HepG2 (cell line): ENCODE results near the gene HECTD1. TPM values are rescaled to one million over a fixed set of nuclear protein-coding genes. Genes with fewer than 3 reads are reported as not detected.

Experiments
- ATM ChIP-seq: fragments of 450-650 bp; IDR thresholded peaks from 2 replicates; pipeline ENCODE4 v1.7.1; 2017; ENCODE audit warnings: mild to moderate bottlenecking, borderline replicate concordance
- CAMTA2 ChIP-seq: sonication (generic); formaldehyde crosslinking; IDR thresholded peaks from 2 replicates; pipeline ENCODE4 v1.4.0; 2020; ENCODE audit warnings: mild to moderate bottlenecking, missing genetic modification reagents, borderline replicate concordance
- CCAR2 ChIP-seq: fragments of 200-400 bp; formaldehyde crosslinking; optimal IDR thresholded peaks from 2 replicates; pipeline ENCODE3; 2018; ENCODE audit warnings: low read depth, mild to moderate bottlenecking, low read length, moderate library complexity
- CSRNP2 ChIP-seq: sonication (generic); formaldehyde crosslinking; conservative IDR thresholded peaks from 2 replicates; pipeline ENCODE4 v1.8.0; 2022; ENCODE audit warnings: low read depth, missing genetic modification reagents
- ELF3 ChIP-seq: IDR thresholded peaks from 2 replicates; pipeline ENCODE4 v1.6.1; 2016; ENCODE audit warnings: missing genetic modification reagents, missing compliant biosample characterization
- FIP1L1 ChIP-seq: fragments of 200-400 bp; formaldehyde crosslinking; IDR thresholded peaks from 2 replicates; pipeline ENCODE4 v1.6.1; 2018; ENCODE audit warnings: low read depth, mild to moderate bottlenecking, low read length, moderate library complexity, borderline replicate concordance; ENCODE audit not compliant: insufficient read depth
- FOXM1 ChIP-seq: sonication (generic); formaldehyde crosslinking; IDR thresholded peaks from 2 replicates; pipeline ENCODE4 v1.5.0; 2020; ENCODE audit warnings: missing genetic modification reagents
- GLI4 ChIP-seq: sonication (generic); formaldehyde crosslinking; IDR thresholded peaks from 2 replicates; pipeline ENCODE4 v1.5.1; 2020; ENCODE audit warnings: missing genetic modification reagents, mild to moderate bottlenecking, moderate library complexity, borderline replicate concordance
- LCORL ChIP-seq, 2 experiments: fragments of 450-650 bp in 1 of 2; sonication (generic) in 1 of 2; formaldehyde crosslinking in 1 of 2; IDR thresholded peaks; 2 replicates each; pipeline versions ENCODE4 v1.5.0 to v1.6.1; 2017 to 2020; ENCODE audit warnings: antibody characterized with exemption in 1 of 2, missing genetic modification reagents in 1 of 2
- MEIS2 ChIP-seq: sonication (generic); formaldehyde crosslinking; IDR thresholded peaks from 2 replicates; pipeline ENCODE4 v1.9.0; 2021; ENCODE audit warnings: mild to moderate bottlenecking, missing genetic modification reagents
- PRPF4 ChIP-seq: fragments of 200-400 bp; formaldehyde crosslinking; IDR thresholded peaks from 2 replicates; pipeline ENCODE4 v1.6.1; 2016; ENCODE audit warnings: low read length, low read depth; ENCODE audit not compliant: poor library complexity, severe bottlenecking
- RBM39 ChIP-seq: fragments of 200-400 bp; formaldehyde crosslinking; IDR thresholded peaks from one replicate; pipeline ENCODE4 v1.6.1; 2018; ENCODE audit warnings: antibody characterized with exemption, mild to moderate bottlenecking, low read depth, low read length; ENCODE audit not compliant: poor library complexity, severe bottlenecking
- SETDB1 ChIP-seq: sonication (generic); formaldehyde crosslinking; IDR thresholded peaks from 2 replicates; pipeline ENCODE4 v1.5.1; 2020; ENCODE audit warnings: missing genetic modification reagents, mild to moderate bottlenecking, borderline replicate concordance
- SKI ChIP-seq: fragments of 450-650 bp; IDR thresholded peaks from one replicate; pipeline ENCODE4 v1.6.1; 2018; ENCODE audit warnings: mild to moderate bottlenecking; ENCODE audit not compliant: partially characterized antibody
- SP5 ChIP-seq: IDR thresholded peaks from 2 replicates; pipeline ENCODE4 v1.6.1; 2016; ENCODE audit warnings: low read depth, borderline replicate concordance
- SPEN ChIP-seq: sonication (generic); formaldehyde crosslinking; IDR thresholded peaks from 2 replicates; pipeline ENCODE4 v1.5.1; 2020; ENCODE audit warnings: low read depth, mild to moderate bottlenecking, missing genetic modification reagents
- TGIF2 ChIP-seq: IDR thresholded peaks from 2 replicates; pipeline ENCODE4 v1.6.1; 2016; ENCODE audit warnings: control low read depth, missing compliant biosample characterization
- THYN1 ChIP-seq: sonication (generic); formaldehyde crosslinking; IDR thresholded peaks from 2 replicates; pipeline ENCODE4 v1.8.1; 2023; ENCODE audit warnings: low read depth, mild to moderate bottlenecking, moderate library complexity, missing genetic modification reagents, borderline replicate concordance
- TRIM24 ChIP-seq: sonication (generic); formaldehyde crosslinking; IDR thresholded peaks from 2 replicates; pipeline ENCODE4 v1.8.0; 2022; ENCODE audit warnings: mild to moderate bottlenecking, missing genetic modification reagents
- ZFAT ChIP-seq: sonication (generic); formaldehyde crosslinking; conservative IDR thresholded peaks from 2 replicates; pipeline ENCODE4 v1.8.1; 2023; ENCODE audit warnings: missing genetic modification reagents, inconsistent platforms
- ZFP36L2 ChIP-seq: sonication (generic); formaldehyde crosslinking; IDR thresholded peaks from 2 replicates; pipeline ENCODE4 v1.4.0; 2020; ENCODE audit warnings: missing genetic modification reagents
- ZNF263 ChIP-seq: sonication (generic); formaldehyde crosslinking; IDR thresholded peaks from 2 replicates; pipeline ENCODE4 v1.4.0; 2020; ENCODE audit warnings: missing genetic modification reagents
- ZNF331 ChIP-seq: sonication (generic); formaldehyde crosslinking; IDR thresholded peaks from 2 replicates; pipeline ENCODE4 v1.4.0; 2020; ENCODE audit warnings: missing genetic modification reagents
- ZNF414 ChIP-seq: sonication (generic); formaldehyde crosslinking; IDR thresholded peaks from 2 replicates; pipeline ENCODE4 v1.5.0; 2020; ENCODE audit warnings: missing genetic modification reagents
- ZNF501 ChIP-seq: sonication (generic); formaldehyde crosslinking; IDR thresholded peaks from 2 replicates; pipeline ENCODE4 v1.5.1; 2020; ENCODE audit warnings: mild to moderate bottlenecking, moderate library complexity, missing genetic modification reagents
- ZNF607 ChIP-seq: sonication (generic); formaldehyde crosslinking; IDR thresholded peaks from 2 replicates; pipeline ENCODE4 v1.5.1; 2020; ENCODE audit warnings: missing genetic modification reagents, mild to moderate bottlenecking, borderline replicate concordance
- ZNF639 ChIP-seq: conservative IDR thresholded peaks from 2 replicates; pipeline ENCODE4 v1.6.1; 2018; ENCODE audit warnings: missing genetic modification reagents
- ZNF7 ChIP-seq: IDR thresholded peaks from 2 replicates; pipeline ENCODE4 v1.6.1; 2016; ENCODE audit warnings: missing biosample characterization, missing genetic modification reagents
- polyA plus RNA-seq, 8 experiments: library from polyadenylated mRNA; depleted of rRNA in 3 of 8; stranded (reverse) in 7 of 8; unstranded in 1 of 8; fragments of >200 nt; fragmentation: Illumina TruSeq in 4 of 8; extraction: Trizol in 4 of 8; gene quantifications; 2 replicates each; pipeline versions ENCODE4 v1.2.1 to v1.2.3, GENCODE V29; 2011 to 2016; ENCODE audit warnings: low read depth in 4 of 8, missing spikeins in 1 of 8, mixed read lengths in 1 of 8; ENCODE audit not compliant: insufficient read depth in 1 of 8
- total RNA-seq, 5 experiments: library from RNA; depleted of rRNA; stranded (reverse); fragments of >200 nt; fragmentation: Illumina TruSeq; extraction: Trizol; gene quantifications; 2 replicates each; pipeline ENCODE4 v1.2.3, GENCODE V29; 2016; ENCODE audit warnings: low read depth in 1 of 5

The HECTD1 gene
- total and polyA plus RNA-seq, 2 of the 13 experiments (the other 11 are each of a cell fraction or from before 2014, with no cell fraction given): 312 to 560 TPM

- TF ChIP-seq CSRNP2 (CRISPR knock-in tag): no peak; the same call in 1 of the 2 replicates
- TF ChIP-seq SETDB1 (CRISPR knock-in tag): no peak
- TF ChIP-seq FOXM1 (CRISPR knock-in tag): no peak; the same call in 1 of the 2 replicates
- TF ChIP-seq THYN1: 0 out of 2 replicates have a peak, but pooled peaks have one; percentile 89
- peak; percentile 65 for TF ChIP-seq ZNF263 (CRISPR knock-in tag)
- TF ChIP-seq RBM39: no peak
- TF ChIP-seq LCORL (IDR thresholded peaks at IDR 0.05): peak; percentile 100
- peak; percentile 88; the same call in 1 of the 2 replicates for TF ChIP-seq LCORL (CRISPR knock-in tag; IDR thresholded peaks at IDR 0.05)
- no peak for TF ChIP-seq SKI
- TF ChIP-seq GLI4 (CRISPR knock-in tag): peak; percentile 96
- TF ChIP-seq PRPF4: peak; percentile 85
- TF ChIP-seq ZNF7: peak; percentile 78
- peak; percentile 90; the same call in 1 of the 2 replicates for TF ChIP-seq ZFAT (CRISPR knock-in tag)
- TF ChIP-seq MEIS2 (CRISPR knock-in tag): peak; percentile 41; the same call in 1 of the 2 replicates
- peak; percentile 92 for TF ChIP-seq TGIF2 (CRISPR knock-in tag)
- no peak for TF ChIP-seq CCAR2
- TF ChIP-seq ZNF607: peak; percentile 99; the same call in 1 of the 2 replicates
- TF ChIP-seq FIP1L1: no peak; the same call in 1 of the 2 replicates
- peak; percentile 80 for TF ChIP-seq ZNF501 (CRISPR knock-in tag)
- TF ChIP-seq SP5: no peak
- peak; percentile 96 for TF ChIP-seq SPEN (CRISPR knock-in tag)
- TF ChIP-seq ZNF414 (CRISPR knock-in tag): peak; percentile 99
- TF ChIP-seq ZFP36L2 (CRISPR knock-in tag): peak; percentile 95
- TF ChIP-seq ZNF331: peak; percentile 60; the same call in 1 of the 2 replicates
- TF ChIP-seq ZNF639 (CRISPR knock-in tag): no peak; the same call in 1 of the 2 replicates
- TF ChIP-seq ATM: no peak
- no peak for TF ChIP-seq TRIM24 (CRISPR knock-in tag)
- TF ChIP-seq CAMTA2 (CRISPR knock-in tag): peak; percentile 99
- TF ChIP-seq ELF3 (CRISPR knock-in tag): no peak
Observed at GRCh38 chr14:31207287-31207754, 272 bp downstream of the HECTD1 start (continued).
